COLO668 (cell line): ENCODE data around the gene KRT14.

Experiments used
- DNase-seq: peaks from one replicate; lab custom pipeline; 2025; ENCODE audit not compliant: unreplicated experiment; lab: John Stamatoyannopoulos, UW

Gene KRT14

DNA sequence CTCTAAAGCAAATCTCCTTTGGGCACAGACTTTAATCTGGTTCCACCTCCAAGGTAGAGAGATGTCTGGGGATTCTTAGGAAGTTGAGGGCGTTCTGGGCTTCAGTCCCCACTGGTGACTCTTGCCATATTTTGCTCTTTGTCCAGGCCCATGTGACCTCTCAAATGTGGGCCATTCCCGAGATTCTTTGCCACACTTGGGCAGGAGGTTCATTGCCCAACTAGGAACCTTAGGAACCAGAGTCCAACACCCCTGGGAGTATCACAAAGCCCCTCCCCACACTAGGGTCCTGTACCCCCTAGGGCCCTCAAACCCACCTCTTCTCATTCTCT is 6.5 kb downstream of the KRT14 start:
- no peak for DNase-seq

DNA sequence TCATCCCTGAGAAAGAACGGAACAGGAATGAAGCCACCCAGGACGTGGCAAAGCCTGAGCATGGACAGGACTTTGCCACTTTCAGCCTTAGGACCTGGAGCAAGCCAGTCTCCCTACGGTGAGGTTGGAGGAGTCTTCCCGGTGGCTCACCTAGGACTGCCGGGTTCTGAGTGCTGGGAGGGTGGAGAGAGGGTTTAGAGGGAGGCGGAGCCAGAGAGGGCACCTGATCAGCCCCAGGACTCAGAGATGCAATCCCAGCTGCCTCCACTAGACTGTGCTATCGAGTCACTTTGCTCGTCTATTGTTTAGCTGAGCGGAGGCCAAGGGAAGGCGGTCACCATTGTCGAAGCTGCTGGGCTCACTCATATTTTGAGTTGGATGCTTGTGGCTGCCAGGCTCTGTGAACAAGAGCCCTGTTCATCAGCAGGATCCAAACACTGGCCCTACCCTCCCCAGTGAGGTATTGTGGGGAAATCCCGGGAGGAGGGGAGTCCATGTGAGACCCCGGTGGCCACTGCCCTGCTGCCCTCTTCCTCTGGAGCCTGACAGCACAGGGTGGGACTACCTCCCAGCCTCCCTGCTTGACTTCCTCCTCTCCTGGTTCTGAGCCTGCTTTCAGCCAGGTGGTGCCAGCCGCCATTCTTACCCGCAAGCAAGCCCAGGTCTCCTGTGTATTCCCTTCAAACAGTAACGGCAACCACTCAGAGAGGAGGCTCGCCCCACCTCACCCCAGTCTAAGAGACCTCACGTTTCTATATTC is 7.0 kb downstream of the KRT14 start:
- peak; percentile 60 for DNase-seq

DNA sequence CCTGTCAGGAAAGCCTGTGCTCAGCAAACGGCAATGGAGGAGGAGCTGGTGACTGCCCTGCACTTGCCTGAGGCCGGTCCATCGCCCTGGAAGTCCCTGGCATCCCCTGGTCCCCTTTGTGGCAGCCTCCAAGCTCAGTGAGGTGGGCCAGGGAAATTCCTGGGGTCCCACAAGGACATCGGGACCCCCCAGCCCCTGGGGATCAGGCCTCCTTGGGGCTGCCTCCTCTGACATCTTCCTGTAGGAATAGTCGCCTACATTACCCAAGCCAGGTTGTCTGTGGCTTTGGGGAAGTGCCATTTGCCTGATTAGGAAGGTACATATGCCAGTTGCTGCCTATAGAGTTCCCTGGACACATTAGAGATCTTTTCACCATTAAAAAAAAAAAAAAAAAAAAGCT is 7.7 kb downstream of the KRT14 start:
- no peak for DNase-seq

DNA sequence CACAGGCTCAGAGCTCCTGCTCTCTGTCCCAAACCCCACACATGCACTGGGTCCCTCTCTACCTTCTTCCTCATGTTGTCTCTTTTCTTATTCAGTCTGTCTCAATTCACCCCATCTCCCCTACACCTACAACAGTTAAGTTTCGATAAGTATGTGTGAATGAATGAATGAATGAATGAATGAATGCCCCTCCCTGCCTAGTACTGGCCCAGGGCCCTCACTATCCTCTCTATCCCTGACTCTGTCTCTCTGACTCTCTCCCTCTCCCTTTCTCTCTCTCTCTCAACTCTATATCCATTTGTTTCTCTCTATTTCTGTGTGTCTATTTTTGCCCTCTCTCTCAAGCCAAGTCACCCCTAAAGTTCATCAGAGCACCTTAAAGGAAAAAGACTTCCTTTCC is 8.2 kb downstream of the KRT14 start:
- no peak for DNase-seq

DNA sequence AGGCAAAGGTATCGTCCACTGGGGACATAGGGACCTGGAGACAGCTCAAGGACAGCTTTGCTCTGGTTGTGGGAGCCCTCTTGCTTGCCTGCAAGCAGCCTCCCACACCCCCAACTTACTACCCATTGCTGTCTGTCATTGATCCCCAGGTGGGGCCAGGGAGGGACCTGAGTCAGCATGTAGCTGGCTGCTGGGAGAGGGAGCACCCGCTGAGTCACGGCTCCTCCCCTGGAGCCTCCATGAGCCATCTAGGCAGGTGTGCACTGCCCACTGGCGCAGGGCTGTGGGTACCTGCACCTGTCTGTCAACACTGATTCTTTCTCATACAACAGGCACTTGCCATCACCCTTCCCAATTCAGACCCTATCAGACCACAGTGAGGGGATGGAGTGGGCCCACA is 10.0 kb downstream of the KRT14 start:
- peak; percentile 23 for DNase-seq

DNA sequence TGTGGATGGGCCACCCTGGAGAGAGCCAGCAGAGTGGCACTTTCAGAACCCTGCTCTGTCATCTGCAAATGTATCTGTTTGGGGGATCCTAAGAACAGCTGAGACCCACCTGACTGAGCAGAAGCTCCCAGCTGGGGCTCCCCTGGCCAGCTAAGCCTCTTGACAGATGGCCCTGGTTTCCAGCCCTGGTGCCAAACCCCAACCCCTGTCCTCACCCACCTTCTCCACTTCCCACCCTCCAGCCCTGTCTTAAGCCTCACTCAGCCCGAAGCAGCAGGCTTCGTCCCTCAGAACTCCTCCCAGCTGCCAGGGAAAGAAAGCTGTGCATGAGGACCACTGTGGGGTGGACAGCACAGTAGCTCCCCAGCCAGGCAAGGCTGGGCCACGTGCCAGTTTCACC is 11.4 kb downstream of the KRT14 start:
- DNase-seq, result no peak

DNA sequence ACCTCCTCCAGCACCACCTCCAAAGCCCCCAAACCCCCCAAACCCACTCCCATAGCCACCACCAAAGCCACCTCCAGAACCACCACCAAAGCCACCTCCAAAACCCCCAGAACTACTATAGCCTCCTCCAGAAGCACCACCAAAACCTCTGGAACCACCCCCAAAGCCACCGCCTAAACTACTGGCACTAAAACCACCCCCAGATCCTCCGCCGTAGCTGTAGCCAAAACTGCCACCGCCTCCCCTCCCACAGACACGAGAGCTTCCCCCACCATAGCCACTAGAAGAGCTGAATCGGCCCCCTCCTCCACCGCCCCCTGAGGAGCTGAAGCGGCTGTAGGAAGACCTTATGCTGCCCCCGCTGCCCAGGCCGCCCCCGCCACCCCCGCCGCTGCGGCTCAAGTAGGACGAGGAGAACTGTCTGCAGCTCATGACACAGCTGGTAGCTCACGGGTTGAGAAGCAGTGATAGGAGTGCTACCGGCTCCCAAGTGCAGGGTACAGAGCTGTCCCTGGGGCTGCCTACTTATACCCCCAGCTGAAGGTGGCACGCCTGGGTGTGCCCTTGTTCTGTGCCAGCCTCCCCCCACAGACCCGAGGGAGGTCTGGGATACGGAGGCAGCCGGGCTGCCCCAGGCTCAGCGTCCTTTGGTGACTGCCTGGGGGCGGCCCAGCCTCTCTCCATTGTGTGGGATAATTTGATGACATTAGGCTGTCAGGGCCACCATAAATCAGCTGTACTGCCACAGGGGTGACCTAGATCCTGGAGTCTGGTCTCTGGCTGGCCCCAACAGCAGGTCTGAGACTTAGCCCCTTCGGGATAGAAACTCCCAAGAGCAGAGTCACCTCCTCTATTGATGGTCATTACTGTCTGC is 14.9 kb downstream of the KRT14 start, which contains the start of gene KRT9:
Gene KRT9 (minus strand): TSS at position 499 of the 874 bp plus-strand sequence. CDS start 67 bp downstream, at position 432.
- no peak for DNase-seq

DNA sequence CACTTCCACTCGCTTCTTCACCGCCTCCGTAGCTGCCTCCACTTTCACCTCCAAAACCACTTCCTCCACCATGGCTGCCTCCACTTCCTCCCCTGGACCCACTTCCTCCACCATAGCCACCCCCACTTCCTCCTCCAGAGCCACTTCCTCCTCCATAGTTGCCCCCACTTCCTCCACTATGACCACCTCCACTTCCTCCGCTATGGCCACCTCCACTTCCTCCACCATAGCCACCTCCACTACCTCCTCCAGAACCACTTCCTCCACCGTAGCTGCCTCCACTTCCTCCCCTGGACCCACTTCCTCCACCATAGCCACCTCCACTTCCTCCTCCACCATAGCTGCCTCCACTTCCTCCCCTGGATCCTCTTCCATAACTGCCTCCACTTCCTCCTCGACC is 19.4 kb downstream of the KRT14 start:
- no peak for DNase-seq

DNA sequence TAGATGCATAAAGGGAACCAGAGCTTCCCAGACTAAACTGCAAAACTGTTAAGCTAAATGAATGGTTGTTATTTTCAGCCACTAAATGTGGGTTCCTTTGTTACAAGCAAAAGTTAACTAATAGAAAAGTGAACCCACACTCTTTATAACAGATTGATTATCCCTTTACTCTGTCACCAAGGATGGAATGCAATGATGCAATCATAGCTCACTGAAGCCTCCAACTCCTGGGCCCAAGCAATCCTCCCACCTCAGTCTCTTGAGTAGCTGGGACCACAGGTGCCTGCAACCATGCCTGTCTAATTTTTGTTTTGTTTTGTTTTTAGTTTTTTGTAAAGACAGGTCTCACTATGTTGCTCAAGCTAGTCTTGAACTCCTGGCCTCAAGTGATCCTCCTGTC is 21.4 kb downstream of the KRT14 start:
- DNase-seq, result no peak

DNA sequence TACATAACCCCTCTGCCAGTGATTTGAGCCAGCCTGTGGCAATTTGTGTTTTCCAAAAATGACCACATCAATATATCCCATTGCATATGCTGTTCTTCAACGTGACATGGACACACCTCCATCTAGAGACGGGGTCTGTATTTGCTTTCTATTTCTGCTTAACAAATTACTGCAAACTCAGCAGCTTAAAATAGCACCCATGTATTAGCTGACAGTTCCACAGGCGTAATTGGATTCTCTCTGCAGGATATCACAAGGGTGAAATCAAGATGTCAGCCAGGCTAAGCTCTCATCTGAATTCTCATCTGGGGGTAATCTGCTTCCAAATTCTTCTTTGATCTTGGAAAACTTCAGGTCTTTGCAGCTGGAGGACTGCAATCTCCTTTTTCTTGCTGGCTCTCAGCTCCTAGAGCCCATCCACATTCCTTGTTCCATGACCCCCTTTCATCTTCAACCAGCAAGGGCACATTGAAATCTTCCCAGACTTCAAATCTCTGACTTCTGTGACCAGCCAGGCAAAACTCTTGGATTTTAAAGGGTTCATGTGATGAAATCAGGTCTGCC is 23.0 kb downstream of the KRT14 start:
- DNase-seq, result no peak

DNA sequence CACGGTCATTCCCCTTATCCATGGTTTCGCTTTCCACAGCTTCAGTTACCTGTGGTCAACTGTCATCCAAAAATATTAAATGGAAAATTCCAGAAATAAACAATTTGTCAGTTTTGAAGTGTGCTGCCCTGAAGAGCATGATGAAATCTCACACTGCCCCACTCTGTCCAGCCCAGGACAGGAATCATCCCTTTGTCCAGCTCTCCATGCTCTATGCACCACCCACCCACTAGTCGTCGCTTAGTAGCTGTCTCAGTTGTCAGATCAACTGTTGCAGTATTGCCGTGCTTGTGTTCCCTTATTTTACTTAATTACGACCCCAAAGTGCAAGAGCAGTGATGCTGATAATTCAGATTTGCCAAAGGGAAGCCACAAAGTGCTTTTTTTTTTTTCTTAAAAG is 25.1 kb downstream of the KRT14 start:
- no peak for DNase-seq

DNA sequence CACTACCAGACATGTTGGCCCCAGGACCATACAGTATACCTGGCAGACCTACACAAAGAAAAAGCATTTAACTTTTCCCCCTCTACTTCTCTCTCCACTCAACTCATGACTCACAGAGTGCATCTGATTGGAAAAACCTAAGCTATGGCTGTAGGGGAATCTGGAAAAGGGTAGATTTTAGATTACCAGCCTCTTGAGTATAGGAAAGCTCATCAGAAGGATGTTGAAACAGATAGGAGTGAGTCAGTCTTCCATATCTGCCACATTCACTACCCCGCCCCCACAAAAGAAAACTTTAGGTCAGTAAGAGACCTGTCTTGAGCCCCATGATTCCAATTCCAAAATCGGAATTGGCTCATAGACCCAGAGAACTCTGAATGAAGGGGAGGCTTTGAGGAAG is 27.1 kb downstream of the KRT14 start:
- no peak for DNase-seq

DNA sequence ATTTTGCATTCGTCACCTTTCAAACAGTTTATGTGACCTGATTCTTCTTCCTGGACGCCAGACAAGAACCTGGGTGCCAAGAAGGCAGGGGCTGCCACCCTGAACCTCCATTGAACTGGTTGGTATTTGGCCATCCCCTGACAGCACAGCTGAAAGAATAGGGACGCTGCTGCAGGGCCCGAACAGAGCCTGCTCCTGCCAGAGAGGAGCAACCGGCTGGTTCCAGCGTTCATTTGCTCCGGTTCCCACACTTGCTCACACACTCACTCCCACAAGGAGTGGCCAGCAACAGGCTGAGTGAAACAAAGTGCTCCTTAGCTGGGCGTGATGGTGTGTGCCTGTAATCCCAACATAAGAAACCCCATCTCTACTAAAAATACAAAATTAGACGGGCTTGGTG is 29.8 kb downstream of the KRT14 start:
- DNase-seq, result no peak

DNA sequence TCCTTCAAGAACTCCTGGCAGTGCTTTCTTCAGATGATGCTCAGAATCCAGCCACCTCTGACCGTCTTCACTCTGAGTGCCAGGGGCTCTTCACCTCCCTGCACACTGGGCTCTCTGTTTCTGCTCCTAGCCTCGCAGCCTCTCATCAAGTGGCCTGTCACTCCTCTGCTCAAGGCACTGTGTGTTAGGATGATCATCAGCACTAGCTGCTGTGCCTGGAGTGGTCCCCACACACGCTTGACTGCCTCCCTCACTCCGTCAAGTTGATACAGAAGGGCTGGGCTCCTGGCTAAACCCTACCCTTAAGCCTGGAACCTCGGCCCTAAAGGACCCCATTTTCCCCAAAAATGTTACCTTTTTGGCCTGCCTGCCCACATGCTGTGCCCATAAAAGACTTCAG is 30.4 kb downstream of the KRT14 start:
- no peak for DNase-seq

DNA sequence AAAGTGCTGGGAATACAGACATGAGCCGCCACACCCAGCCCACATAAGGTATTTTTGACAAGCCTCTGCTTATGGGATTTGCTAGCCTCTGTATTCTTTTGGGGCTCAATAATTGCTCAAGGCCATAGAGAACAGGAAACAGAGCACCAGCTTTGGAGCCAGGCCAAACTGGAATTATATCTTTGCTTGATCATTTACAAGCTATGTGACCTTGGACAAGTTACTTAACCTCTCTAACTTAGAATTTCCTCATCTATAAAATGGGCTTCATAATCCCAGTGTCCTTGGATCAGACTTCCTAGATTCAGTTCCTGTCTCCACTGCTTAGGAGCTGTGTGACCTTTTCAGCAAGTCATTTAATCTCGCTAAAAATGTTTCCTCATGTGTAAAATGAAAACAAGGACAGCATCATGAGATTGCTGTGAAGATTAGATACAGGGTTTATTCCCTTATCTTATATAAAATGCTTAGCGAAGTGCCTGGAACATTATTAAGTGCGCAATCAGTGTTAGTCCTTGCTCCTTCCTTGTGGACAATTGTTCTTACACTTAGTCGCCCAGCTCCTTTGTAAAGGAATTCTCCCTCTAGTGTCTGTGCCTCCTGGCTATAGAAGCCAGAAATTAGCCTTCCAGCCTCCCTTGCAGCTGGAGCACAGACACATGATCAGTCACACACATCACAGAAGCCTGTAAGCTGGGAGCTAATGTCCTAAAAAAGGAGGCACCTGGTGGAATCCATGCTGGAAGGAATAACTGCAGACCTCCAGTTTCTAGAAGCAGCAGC is 31.4 kb downstream of the KRT14 start:
- DNase-seq, result no peak

DNA sequence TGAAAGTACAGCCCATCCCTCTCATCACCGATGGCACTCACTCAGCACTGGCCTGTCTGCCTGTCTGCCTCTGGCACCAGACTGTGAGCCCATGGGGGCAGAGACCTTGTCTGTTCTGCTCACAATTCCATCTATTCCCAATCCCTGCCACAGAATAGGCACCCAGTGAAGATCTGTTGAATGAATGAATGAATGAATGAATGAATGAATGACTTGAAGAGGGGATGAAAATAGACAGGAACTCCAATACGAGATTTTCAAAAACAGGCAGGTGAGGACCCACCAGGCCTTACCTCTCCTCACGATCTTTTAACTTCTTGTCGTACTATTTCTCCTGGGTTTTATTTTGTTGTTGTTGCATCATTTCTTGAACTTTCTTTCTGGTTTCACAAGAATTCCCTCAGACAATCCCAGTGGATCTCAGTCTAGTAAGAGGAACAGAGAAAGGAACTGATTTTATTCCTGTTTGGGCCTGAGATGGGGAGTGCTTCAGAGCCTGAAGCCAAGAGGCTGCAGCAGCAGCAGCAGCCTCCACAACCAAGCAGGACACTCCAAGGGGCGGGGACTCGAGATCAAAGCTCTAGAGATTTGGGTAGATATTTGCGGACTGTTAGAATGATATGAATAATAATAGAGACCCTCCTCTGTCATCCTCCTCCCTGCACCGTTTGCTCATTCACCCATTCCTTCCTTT is 32.6 kb downstream of the KRT14 start:
- DNase-seq, result no peak

DNA sequence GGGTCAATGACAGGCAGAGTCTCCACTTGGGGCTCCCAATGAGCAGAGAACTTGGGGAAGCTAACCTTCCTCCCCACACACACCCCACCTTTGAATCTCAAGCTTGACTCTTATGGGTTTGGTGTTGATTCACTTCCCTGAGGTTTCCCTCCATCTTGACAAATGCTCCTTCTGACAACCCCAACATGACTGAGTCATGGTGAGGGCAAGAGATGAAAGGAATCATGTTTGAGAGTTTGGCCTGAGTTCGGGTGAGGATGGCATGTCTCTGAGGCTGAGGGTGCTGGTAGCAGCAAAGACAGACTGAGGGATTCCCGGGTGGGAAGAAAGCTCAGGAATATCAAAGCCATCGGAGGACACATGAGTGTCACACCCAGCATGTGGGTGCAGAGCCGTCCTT is 33.5 kb downstream of the KRT14 start:
- DNase-seq, result no peak

DNA sequence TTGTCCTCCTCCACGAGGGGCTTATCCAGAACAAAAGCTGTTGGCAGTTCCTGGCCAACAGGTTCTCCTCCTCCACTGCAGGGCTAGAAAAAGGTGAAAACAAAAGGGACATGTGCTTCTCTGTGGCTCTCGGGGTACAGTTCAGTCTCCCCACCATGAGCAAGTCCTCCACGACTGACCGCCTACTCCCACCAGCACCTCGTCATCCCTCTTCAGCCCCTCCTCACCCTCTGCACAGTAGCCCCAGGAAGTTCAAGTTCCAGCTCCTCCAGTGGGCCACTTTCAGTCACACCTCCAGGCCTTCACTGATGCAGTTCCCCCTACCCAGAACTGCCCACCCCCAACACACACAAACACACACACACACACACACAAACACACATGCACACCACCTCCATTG is 34.2 kb downstream of the KRT14 start:
- DNase-seq, result no peak

DNA sequence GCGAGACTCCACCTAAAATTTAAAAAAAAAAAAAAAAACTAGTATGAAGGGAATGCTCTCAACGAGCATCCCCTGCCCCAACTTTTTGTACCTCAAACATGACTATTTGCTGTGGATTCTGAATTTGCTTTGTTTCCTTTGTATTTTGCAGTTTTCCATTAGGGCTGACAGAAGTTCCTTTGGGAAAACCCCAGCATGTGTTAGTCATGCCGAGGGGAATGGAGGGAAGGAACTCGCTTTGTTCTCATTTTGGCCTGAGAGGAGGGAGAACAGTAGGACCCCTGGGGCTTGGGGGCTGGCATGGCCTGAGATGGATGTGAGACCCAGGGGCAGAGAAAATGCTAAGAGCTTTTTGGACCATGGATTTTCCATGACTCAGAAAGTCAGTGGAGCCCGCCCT is 35.3 kb downstream of the KRT14 start:
- no peak for DNase-seq

DNA sequence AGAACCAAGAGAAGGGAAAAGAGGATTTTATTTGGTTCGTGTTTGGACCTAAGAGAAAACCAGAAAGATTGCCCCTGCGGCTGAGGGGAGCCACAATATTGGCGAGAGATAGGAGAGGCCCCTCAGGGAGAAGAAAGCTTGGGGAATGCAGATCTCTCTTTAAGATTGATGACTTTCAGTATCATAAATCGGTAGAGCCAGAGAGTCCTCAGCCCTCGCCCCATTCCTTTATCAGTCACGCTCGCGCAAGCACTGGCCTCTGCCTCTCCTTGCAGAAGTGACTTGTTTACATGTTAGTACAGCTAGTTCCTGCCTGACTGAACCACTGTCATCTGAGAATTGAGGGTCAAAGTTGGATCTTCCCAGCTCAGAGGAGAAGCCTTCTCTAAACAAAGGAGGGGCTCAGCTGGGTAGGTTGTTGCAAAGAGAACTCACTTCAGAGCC is 37.1 kb downstream of the KRT14 start:
- no peak for DNase-seq
